D341Med (cell line): Measurements from ENCODE around the gene SLC2A9.
"Not testable (repeated sequence)": the region's sequence is repeated elsewhere in the genome, so short reads cannot be mapped to it uniquely, and the experiment has no call there.

Experiments
- DNase-seq: peaks from one replicate; pipeline ENCODE4 v3.0.0; 2012; ENCODE audit warnings: low spot score

Gene SLC2A9

GRCh38 chr4:9820343-9820742 is 201.0 kb downstream of the SLC2A9 start:
- no peak for DNase-seq

- DNase-seq, result no peak
Measured at GRCh38 chr4:9816285-9816684, 205.0 kb downstream of the SLC2A9 start.

GRCh38 chr4:9812501-9813340 is 208.6 kb downstream of the SLC2A9 start:
- DNase-seq, result no peak

- DNase-seq, result no peak
Measured at GRCh38 chr4:9811806-9812205, 209.5 kb downstream of the SLC2A9 start.

- no peak for DNase-seq
Measured at GRCh38 chr4:9808077-9808476, 213.2 kb downstream of the SLC2A9 start.

GRCh38 chr4:9804918-9805317 is 216.4 kb downstream of the SLC2A9 start:
- no peak for DNase-seq

GRCh38 chr4:9800848-9801247 is 220.4 kb downstream of the SLC2A9 start:
- DNase-seq, result no peak

- DNase-seq, result not testable (repeated sequence)
Measured at GRCh38 chr4:9796641-9797040, 224.7 kb downstream of the SLC2A9 start.

- DNase-seq, result no peak
Measured at GRCh38 chr4:9792381-9792780, 228.9 kb downstream of the SLC2A9 start.

- DNase-seq, result not testable (repeated sequence)
Measured at GRCh38 chr4:9785891-9786290, 235.4 kb downstream of the SLC2A9 start.

GRCh38 chr4:9782136-9782436 is 239.2 kb downstream of the SLC2A9 start:
- no peak for DNase-seq

GRCh38 chr4:9781343-9782135 is 239.8 kb downstream of the SLC2A9 start, which contains the start of gene DRD5:
Gene DRD5, plus strand, starts transcription at chr4:9781634. Its CDS starts 396 bp downstream, at chr4:9782030.
- no peak for DNase-seq
